GM23338 (cell line): ENCODE measurements around the gene SZT2. TPM values are rescaled to one million over a fixed set of nuclear protein-coding genes. Genes with fewer than 3 reads are reported as not detected.

Experiments used
- ATAC-seq: fragments of 200-7000 bp; cut with Tn5 transposase; 3 replicates; pipeline ENCODE4 v1.9.1; 2020
- DNase-seq: peaks from one replicate; pipeline ENCODE4 v3.0.0-alpha.2; 2015; ENCODE audit warnings: low spot score
- H2AFZ ChIP-seq: fragments of 200-600 bp; sonication (generic); 2 replicates; pipeline ENCODE4 v1.8.0; 2016; ENCODE audit warnings: antibody characterized with exemption, mild to moderate bottlenecking, moderate library complexity
- H3F3A ChIP-seq: fragments of 200-600 bp; sonication (generic); replicated peaks from 2 replicates; pipeline ENCODE4 v1.8.0; 2017; ENCODE audit warnings: antibody characterized with exemption, mixed run types, low read depth
- H3K27ac ChIP-seq: fragments of 200-600 bp; sonication (generic); 2 replicates; pipeline ENCODE4 v1.6.1; 2016; ENCODE audit warnings: low read depth
- H3K27me3 ChIP-seq: fragments of 200-600 bp; sonication (generic); 2 replicates; pipeline ENCODE4 v1.8.0; 2016; ENCODE audit warnings: mild to moderate bottlenecking, mixed run types, moderate library complexity; ENCODE audit not compliant: insufficient read depth
- H3K36me3 ChIP-seq: fragments of 200-600 bp; sonication (generic); 2 replicates; pipeline ENCODE4 v1.8.0; 2016; ENCODE audit warnings: mild to moderate bottlenecking; ENCODE audit not compliant: insufficient read depth
- H3K4me1 ChIP-seq: fragments of 200-600 bp; sonication (generic); 2 replicates; pipeline ENCODE4 v1.8.0; 2016; ENCODE audit warnings: mild to moderate bottlenecking, moderate library complexity; ENCODE audit not compliant: insufficient read depth
- H3K4me2 ChIP-seq: fragments of 200-600 bp; sonication (generic); 2 replicates; pipeline ENCODE4 v1.7.1; 2017; ENCODE audit warnings: mixed run types
- H3K4me3 ChIP-seq: fragments of 200-600 bp; sonication (generic); 2 replicates; pipeline ENCODE4 v1.6.1; 2016; ENCODE audit warnings: mixed run types
- H3K79me2 ChIP-seq: fragments of 200-600 bp; sonication (generic); replicated peaks from 2 replicates; pipeline ENCODE4 v1.8.0; 2017; ENCODE audit warnings: mild to moderate bottlenecking; ENCODE audit not compliant: insufficient read depth
- H3K9me2 ChIP-seq: fragments of 200-600 bp; sonication (generic); 2 replicates; pipeline ENCODE4 v1.8.0; 2017; ENCODE audit not compliant: insufficient read depth
- H4K20me1 ChIP-seq: fragments of 200-600 bp; sonication (generic); replicated peaks from 2 replicates; pipeline ENCODE4 v1.8.0; 2017; ENCODE audit warnings: mild to moderate bottlenecking; ENCODE audit not compliant: insufficient read depth
- H3K27ac Mint-ChIP-seq: 2 replicates; pipeline ENCODE4 v1.8.0; 2020; ENCODE audit warnings: inconsistent platforms, mild to moderate bottlenecking, moderate library complexity, mixed read lengths
- H3K27me3 Mint-ChIP-seq: 3 replicates; pipeline ENCODE4 v1.8.0; 2022; ENCODE audit warnings: low read depth, mild to moderate bottlenecking, moderate library complexity, mixed read lengths, inconsistent platforms; ENCODE audit not compliant: insufficient read depth, poor library complexity
- H3K36me3 Mint-ChIP-seq: 3 replicates; pipeline ENCODE4 v1.8.0; 2021; ENCODE audit warnings: low read depth, mild to moderate bottlenecking, inconsistent platforms, moderate library complexity, mixed read lengths
- H3K4me1 Mint-ChIP-seq: 3 replicates; pipeline ENCODE4 v1.8.0; 2020; ENCODE audit warnings: mild to moderate bottlenecking, inconsistent platforms, mixed read lengths
- H3K4me3 Mint-ChIP-seq: 3 replicates; pipeline ENCODE4 v1.8.0; 2021; ENCODE audit warnings: moderate library complexity, mild to moderate bottlenecking, inconsistent platforms, mixed read lengths
- H3K9me3 Mint-ChIP-seq: 3 replicates; pipeline ENCODE4 v1.8.0; 2020; ENCODE audit warnings: moderate library complexity, mild to moderate bottlenecking, inconsistent platforms, mixed read lengths
- CREB1 ChIP-seq: fragments of 250-450 bp; sonication (Bioruptor Pico); IDR thresholded peaks from 2 replicates; pipeline ENCODE4 v1.5.0; 2020; ENCODE audit warnings: low read depth, mild to moderate bottlenecking, moderate library complexity
- EZH2phosphoT487 ChIP-seq: fragments of 200-600 bp; sonication (generic); IDR thresholded peaks from one replicate; pipeline ENCODE4 v1.8.1; 2018; ENCODE audit warnings: antibody characterized with exemption; ENCODE audit not compliant: unreplicated experiment
- NANOG ChIP-seq: IDR thresholded peaks from 2 replicates; pipeline ENCODE4 v1.6.1; 2016; ENCODE audit warnings: antibody characterized with exemption, borderline replicate concordance
- POLR2AphosphoS5 ChIP-seq: IDR thresholded peaks from 2 replicates; pipeline ENCODE4 v1.6.1; 2016; ENCODE audit warnings: antibody characterized with exemption, low read depth
- REST ChIP-seq: IDR thresholded peaks from one replicate; pipeline ENCODE4 v1.6.1; 2018; ENCODE audit warnings: antibody characterized with exemption; ENCODE audit not compliant: unreplicated experiment
- ZNF114 ChIP-seq: fragments of 250-450 bp; sonication (Bioruptor Pico); IDR thresholded peaks from 2 replicates; pipeline ENCODE4 v1.5.0; 2020; ENCODE audit warnings: mild to moderate bottlenecking, moderate library complexity
- polyA plus RNA-seq: library from polyadenylated mRNA; unstranded; fragments of >200 nt; fragmentation: Nextera tagmentation; extraction: Ambion mirVana; gene quantifications from 2 replicates; pipeline ENCODE4 v1.2.1, GENCODE V29; 2016
- total RNA-seq: library from RNA; depleted of rRNA; stranded (reverse); fragments of >200 nt; shearing (Covaris generic); gene quantifications from 2 replicates; pipeline ENCODE4 v1.2.3, GENCODE V29; 2014
- TF ChIP-seq, protein P1 (sequence below): IDR thresholded peaks from 2 replicates; pipeline ENCODE4 v1.6.1; 2016; ENCODE audit warnings: antibody characterized with exemption
- TF ChIP-seq, protein P2 (sequence below): fragments of 250-450 bp; sonication (Bioruptor Pico); IDR thresholded peaks from 2 replicates; pipeline ENCODE4 v1.5.0; 2020; ENCODE audit warnings: mild to moderate bottlenecking, moderate library complexity

The SZT2 gene
- total and polyA plus RNA-seq, 2 experiments from 2014 or later = 4.1 to 16.1 TPM

- Mint-ChIP-seq H3K4me3 (no peak overlapping the region), H3K4me1 (peaks cover 4% of the 10 kb centered on the region), H3K27me3 (peaks cover 2% of the 10 kb centered on the region), H3K27ac (no peak overlapping the region), H3K9me3 (no peaks in the 10 kb centered on the region), H3K36me3 (peaks cover 41% of the 10 kb centered on the region)
- no peak for ATAC-seq
- H4K20me1 ChIP-seq = no peaks in the 10 kb centered on the region
- no peaks in the 10 kb centered on the region for H3F3A ChIP-seq
- no peaks in the 10 kb centered on the region for H3K27me3 ChIP-seq
- no peak overlapping the region for H3K4me3 ChIP-seq
- H3K79me2 ChIP-seq = no peaks in the 10 kb centered on the region
- DNase-seq = no peak
- no peak overlapping the region for H2AFZ ChIP-seq
- no peak overlapping the region for H3K4me2 ChIP-seq
- H3K27ac ChIP-seq = no peak overlapping the region
- no peaks in the 10 kb centered on the region for H3K36me3 ChIP-seq
- no peaks in the 10 kb centered on the region for H3K4me1 ChIP-seq
- H3K9me2 ChIP-seq = no peaks in the 10 kb centered on the region
- no peak for TF ChIP-seq POLR2AphosphoS5
- TF ChIP-seq, protein P1, sequence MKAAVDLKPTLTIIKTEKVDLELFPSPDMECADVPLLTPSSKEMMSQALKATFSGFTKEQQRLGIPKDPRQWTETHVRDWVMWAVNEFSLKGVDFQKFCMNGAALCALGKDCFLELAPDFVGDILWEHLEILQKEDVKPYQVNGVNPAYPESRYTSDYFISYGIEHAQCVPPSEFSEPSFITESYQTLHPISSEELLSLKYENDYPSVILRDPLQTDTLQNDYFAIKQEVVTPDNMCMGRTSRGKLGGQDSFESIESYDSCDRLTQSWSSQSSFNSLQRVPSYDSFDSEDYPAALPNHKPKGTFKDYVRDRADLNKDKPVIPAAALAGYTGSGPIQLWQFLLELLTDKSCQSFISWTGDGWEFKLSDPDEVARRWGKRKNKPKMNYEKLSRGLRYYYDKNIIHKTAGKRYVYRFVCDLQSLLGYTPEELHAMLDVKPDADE = no peak
- TF ChIP-seq, protein P2, sequence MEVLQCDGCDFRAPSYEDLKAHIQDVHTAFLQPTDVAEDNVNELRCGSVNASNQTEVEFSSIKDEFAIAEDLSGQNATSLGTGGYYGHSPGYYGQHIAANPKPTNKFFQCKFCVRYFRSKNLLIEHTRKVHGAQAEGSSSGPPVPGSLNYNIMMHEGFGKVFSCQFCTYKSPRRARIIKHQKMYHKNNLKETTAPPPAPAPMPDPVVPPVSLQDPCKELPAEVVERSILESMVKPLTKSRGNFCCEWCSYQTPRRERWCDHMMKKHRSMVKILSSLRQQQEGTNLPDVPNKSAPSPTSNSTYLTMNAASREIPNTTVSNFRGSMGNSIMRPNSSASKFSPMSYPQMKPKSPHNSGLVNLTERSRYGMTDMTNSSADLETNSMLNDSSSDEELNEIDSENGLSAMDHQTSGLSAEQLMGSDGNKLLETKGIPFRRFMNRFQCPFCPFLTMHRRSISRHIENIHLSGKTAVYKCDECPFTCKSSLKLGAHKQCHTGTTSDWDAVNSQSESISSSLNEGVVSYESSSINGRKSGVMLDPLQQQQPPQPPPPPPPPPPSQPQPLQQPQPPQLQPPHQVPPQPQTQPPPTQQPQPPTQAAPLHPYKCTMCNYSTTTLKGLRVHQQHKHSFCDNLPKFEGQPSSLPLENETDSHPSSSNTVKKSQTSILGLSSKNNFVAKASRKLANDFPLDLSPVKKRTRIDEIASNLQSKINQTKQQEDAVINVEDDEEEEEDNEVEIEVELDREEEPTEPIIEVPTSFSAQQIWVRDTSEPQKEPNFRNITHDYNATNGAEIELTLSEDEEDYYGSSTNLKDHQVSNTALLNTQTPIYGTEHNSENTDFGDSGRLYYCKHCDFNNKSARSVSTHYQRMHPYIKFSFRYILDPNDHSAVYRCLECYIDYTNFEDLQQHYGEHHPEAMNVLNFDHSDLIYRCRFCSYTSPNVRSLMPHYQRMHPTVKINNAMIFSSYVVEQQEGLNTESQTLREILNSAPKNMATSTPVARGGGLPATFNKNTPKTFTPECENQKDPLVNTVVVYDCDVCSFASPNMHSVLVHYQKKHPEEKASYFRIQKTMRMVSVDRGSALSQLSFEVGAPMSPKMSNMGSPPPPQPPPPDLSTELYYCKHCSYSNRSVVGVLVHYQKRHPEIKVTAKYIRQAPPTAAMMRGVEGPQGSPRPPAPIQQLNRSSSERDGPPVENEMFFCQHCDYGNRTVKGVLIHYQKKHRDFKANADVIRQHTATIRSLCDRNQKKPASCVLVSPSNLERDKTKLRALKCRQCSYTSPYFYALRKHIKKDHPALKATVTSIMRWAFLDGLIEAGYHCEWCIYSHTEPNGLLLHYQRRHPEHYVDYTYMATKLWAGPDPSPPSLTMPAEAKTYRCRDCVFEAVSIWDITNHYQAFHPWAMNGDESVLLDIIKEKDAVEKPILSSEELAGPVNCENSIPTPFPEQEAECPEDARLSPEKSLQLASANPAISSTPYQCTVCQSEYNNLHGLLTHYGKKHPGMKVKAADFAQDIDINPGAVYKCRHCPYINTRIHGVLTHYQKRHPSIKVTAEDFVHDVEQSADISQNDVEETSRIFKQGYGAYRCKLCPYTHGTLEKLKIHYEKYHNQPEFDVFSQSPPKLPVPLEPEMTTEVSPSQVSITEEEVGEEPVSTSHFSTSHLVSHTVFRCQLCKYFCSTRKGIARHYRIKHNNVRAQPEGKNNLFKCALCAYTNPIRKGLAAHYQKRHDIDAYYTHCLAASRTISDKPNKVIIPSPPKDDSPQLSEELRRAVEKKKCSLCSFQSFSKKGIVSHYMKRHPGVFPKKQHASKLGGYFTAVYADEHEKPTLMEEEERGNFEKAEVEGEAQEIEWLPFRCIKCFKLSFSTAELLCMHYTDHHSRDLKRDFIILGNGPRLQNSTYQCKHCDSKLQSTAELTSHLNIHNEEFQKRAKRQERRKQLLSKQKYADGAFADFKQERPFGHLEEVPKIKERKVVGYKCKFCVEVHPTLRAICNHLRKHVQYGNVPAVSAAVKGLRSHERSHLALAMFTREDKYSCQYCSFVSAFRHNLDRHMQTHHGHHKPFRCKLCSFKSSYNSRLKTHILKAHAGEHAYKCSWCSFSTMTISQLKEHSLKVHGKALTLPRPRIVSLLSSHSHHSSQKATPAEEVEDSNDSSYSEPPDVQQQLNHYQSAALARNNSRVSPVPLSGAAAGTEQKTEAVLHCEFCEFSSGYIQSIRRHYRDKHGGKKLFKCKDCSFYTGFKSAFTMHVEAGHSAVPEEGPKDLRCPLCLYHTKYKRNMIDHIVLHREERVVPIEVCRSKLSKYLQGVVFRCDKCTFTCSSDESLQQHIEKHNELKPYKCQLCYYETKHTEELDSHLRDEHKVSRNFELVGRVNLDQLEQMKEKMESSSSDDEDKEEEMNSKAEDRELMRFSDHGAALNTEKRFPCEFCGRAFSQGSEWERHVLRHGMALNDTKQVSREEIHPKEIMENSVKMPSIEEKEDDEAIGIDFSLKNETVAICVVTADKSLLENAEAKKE (CRISPR knock-in tag) = no peak
- no peak for TF ChIP-seq NANOG
These were observed 42.0 kb downstream of the SZT2 start for GRCh38 chr1:43431676-43432075.

- no peaks in the 10 kb centered on the region for H3K9me3 Mint-ChIP-seq
- no peaks in the 10 kb centered on the region for H3F3A ChIP-seq
- H4K20me1 ChIP-seq = no peaks in the 10 kb centered on the region
- ATAC-seq (no peak), DNase-seq (no peak)
- H3K4me1 Mint-ChIP-seq = peaks cover 6% of the 10 kb centered on the region
- no peaks in the 10 kb centered on the region for H3K36me3 ChIP-seq
- peaks cover 35% of the 10 kb centered on the region for H3K36me3 Mint-ChIP-seq
- H3K27me3 ChIP-seq = no peaks in the 10 kb centered on the region
- no peak overlapping the region for H2AFZ ChIP-seq
- no peak overlapping the region for H3K27ac ChIP-seq
- H3K9me2 ChIP-seq = no peaks in the 10 kb centered on the region
- H3K4me3 Mint-ChIP-seq = no peak overlapping the region
- H3K4me2 ChIP-seq = no peak overlapping the region
- H3K79me2 ChIP-seq = no peaks in the 10 kb centered on the region
- no peaks in the 10 kb centered on the region for H3K4me1 ChIP-seq
- H3K4me3 ChIP-seq = no peak overlapping the region
- H3K27ac Mint-ChIP-seq = no peak overlapping the region
- H3K27me3 Mint-ChIP-seq = peaks cover 4% of the 10 kb centered on the region
- TF ChIP-seq POLR2AphosphoS5 (no peak), EZH2phosphoT487 (no peak), CREB1 (CRISPR knock-in tag) (no peak), REST (no peak), ZNF114 (CRISPR knock-in tag) (no peak)
- TF ChIP-seq, protein P1 = no peak
These were observed 42.6 kb downstream of the SZT2 start for GRCh38 chr1:43432171-43432860.
